ENCODE measurements around the gene CDKL5.
"Not testable (repeated sequence)": the region's sequence is repeated elsewhere in the genome, so short reads cannot be mapped to it uniquely, and the experiment has no call there.

The CDKL5 gene

DNA sequence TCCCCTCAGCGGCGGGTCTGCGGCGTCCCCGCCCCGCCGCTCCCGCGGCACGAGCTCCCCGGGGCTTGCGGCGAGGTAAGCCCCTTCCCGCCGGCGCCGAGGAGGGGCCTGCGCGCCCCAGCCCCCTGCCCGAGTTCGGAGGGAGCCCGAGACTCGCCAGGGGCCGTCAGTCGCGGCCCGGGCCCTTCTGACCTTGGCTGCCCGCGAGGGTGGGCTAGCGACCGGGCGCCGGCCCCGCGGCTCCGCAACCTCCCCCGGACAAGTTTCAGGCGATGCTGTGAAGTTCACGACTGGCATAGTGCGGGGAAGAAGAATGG lies 554 bp downstream of the CDKL5 start:
- H3K79me2 ChIP-seq (ENCODE audit: insufficient read depth, low read length), result no peaks in the 10 kb centered on the region
- H3K9me3 ChIP-seq (ENCODE audit: insufficient read depth, low read length, severe bottlenecking), result no peaks in the 10 kb centered on the region
- TF ChIP-seq, protein P1, sequence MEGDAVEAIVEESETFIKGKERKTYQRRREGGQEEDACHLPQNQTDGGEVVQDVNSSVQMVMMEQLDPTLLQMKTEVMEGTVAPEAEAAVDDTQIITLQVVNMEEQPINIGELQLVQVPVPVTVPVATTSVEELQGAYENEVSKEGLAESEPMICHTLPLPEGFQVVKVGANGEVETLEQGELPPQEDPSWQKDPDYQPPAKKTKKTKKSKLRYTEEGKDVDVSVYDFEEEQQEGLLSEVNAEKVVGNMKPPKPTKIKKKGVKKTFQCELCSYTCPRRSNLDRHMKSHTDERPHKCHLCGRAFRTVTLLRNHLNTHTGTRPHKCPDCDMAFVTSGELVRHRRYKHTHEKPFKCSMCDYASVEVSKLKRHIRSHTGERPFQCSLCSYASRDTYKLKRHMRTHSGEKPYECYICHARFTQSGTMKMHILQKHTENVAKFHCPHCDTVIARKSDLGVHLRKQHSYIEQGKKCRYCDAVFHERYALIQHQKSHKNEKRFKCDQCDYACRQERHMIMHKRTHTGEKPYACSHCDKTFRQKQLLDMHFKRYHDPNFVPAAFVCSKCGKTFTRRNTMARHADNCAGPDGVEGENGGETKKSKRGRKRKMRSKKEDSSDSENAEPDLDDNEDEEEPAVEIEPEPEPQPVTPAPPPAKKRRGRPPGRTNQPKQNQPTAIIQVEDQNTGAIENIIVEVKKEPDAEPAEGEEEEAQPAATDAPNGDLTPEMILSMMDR (IDR thresholded peaks at IDR 0.05; ENCODE audit: borderline replicate concordance, extremely low read depth, low read length, poor library complexity, severe bottlenecking), result no peak
- no peaks in the 10 kb centered on the region for H4K20me1 ChIP-seq (ENCODE audit: insufficient read depth, low read length)
- peak overlapping the region; percentile 63 for H3K9ac ChIP-seq (ENCODE audit: low read depth, low read length)
- no peaks in the 10 kb centered on the region for H3K27me3 ChIP-seq (ENCODE audit: insufficient read depth, low read length, poor library complexity)
- H3K4me3 ChIP-seq (ENCODE audit: low read depth in 1 of 2, low read length in 2 of 2), result peak overlapping the region; percentile 39 to 74; a peak in 3 of 4 replicates
- ATAC-seq (ENCODE audit: insufficient read depth, low read depth) (no peak), DNase-seq (no peak)
- H3K36me3 ChIP-seq (ENCODE audit: insufficient read depth, low read length), result no peaks in the 10 kb centered on the region
- no peak overlapping the region for H3K27ac ChIP-seq (ENCODE audit: low read length)
- H3K4me2 ChIP-seq (ENCODE audit: insufficient read depth, low read length), result peak overlapping the region; percentile 77
- H3K4me1 ChIP-seq (ENCODE audit: insufficient read depth, low read length), result peaks cover 20% of the 10 kb centered on the region
- H2AFZ ChIP-seq (ENCODE audit: low read depth, low read length), result peak overlapping the region; percentile 65

DNA sequence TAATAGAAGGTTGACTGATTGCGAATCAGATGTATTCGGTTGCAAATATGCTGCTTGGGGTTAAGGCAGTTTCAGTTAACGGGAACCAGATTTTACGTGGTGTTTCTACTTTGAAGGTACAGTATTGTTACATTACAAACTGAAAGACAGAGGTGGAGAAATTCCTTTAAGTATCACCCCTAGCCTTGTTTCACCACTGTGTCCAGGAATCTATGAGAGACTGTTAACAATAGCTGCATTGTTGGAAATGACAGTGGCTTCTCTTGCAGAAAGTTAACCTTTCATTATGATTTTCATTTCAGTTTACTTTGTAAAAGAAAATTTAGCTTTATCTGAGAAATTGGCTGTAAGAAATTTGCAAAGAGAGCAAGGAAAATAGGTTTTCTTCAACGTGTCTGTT lies 2.6 kb downstream of the CDKL5 start:
- Histone ChIP-seq H3K27me3 (ENCODE audit: insufficient read depth, low read length, poor library complexity) (no peaks in the 10 kb centered on the region), H3K4me1 (ENCODE audit: insufficient read depth, low read length) (peaks cover 20% of the 10 kb centered on the region), H2AFZ (ENCODE audit: low read depth, low read length) (no peak overlapping the region), H3K79me2 (ENCODE audit: insufficient read depth, low read length) (no peaks in the 10 kb centered on the region), H3K27ac (ENCODE audit: low read length) (no peak overlapping the region), H3K9ac (ENCODE audit: low read depth, low read length) (no peak overlapping the region), H3K9me3 (ENCODE audit: insufficient read depth, low read length, severe bottlenecking) (no peaks in the 10 kb centered on the region), H3K4me3 (ENCODE audit: low read depth in 1 of 2, low read length in 2 of 2) (no peak overlapping the region), H3K36me3 (ENCODE audit: insufficient read depth, low read length) (no peaks in the 10 kb centered on the region), H3K4me2 (ENCODE audit: insufficient read depth, low read length) (no peak overlapping the region), H4K20me1 (ENCODE audit: insufficient read depth, low read length) (no peaks in the 10 kb centered on the region)
- TF ChIP-seq EZH2 (IDR thresholded peaks at IDR 0.05; ENCODE audit: borderline replicate concordance, low read depth, low read length, severe bottlenecking), result no peak
- TF ChIP-seq, protein P1 (IDR thresholded peaks at IDR 0.05; ENCODE audit: borderline replicate concordance, extremely low read depth, low read length, poor library complexity, severe bottlenecking), result no peak
- DNase-seq (no peak), ATAC-seq (ENCODE audit: insufficient read depth, low read depth) (no peak)

DNA sequence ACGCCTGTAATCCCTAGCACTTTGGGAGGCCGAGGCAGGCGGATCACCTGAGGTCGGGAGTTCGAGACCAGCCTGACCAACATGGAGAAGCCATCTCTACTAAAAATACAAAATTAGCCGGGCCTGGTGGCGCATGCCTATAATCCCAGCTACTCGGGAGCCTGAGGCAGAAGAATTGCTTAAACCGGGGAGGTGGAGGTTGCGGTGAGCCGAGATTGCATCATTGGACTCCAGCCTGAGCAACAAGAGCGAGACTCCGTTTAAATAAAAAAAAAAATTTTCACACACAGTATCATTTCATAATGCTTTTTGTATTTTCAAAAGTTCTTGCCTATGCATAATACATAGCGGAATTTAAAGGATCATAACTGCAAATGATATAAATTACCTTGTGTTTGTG lies 7.9 kb downstream of the CDKL5 start:
- H3K9ac ChIP-seq (ENCODE audit: low read depth, low read length); H3K4me1 ChIP-seq (ENCODE audit: insufficient read depth, low read length); H3K79me2 ChIP-seq (ENCODE audit: insufficient read depth, low read length); H3K9me3 ChIP-seq (ENCODE audit: insufficient read depth, low read length, severe bottlenecking); H3K4me2 ChIP-seq (ENCODE audit: insufficient read depth, low read length); H3K27ac ChIP-seq (ENCODE audit: low read length); H3K36me3 ChIP-seq (ENCODE audit: insufficient read depth, low read length); H3K4me3 ChIP-seq (ENCODE audit: low read depth in 1 of 2, low read length in 2 of 2); DNase-seq; H4K20me1 ChIP-seq (ENCODE audit: insufficient read depth, low read length); H3K27me3 ChIP-seq (ENCODE audit: insufficient read depth, low read length, poor library complexity); ATAC-seq (ENCODE audit: insufficient read depth, low read depth); H2AFZ ChIP-seq (ENCODE audit: low read depth, low read length): not testable (repeated sequence)

DNA sequence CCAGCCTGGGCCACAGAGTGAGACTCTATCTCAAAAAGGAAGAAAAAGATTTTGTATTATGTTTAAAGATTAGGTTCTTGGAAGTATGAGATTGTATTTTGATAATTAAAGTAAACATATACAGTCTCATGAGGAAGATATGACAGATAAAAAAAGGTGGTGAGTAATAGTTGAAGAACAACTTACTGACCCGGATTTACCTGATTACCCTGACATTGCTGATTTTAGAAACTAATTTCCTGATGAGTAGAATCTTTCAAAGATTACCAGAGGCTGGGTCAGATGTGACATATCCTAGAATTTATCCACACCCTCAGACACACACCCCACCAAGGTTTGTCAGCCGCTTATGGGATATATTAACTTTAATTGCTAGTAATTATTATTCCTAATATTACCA lies 9.5 kb downstream of the CDKL5 start:
- H2AFZ ChIP-seq (ENCODE audit: low read depth, low read length), result no peak overlapping the region
- H3K27ac ChIP-seq (ENCODE audit: low read length), result no peak overlapping the region
- no peak overlapping the region for H3K4me3 ChIP-seq (ENCODE audit: low read depth in 1 of 2, low read length in 2 of 2)
- no peaks in the 10 kb centered on the region for H3K79me2 ChIP-seq (ENCODE audit: insufficient read depth, low read length)
- H4K20me1 ChIP-seq (ENCODE audit: insufficient read depth, low read length), result no peaks in the 10 kb centered on the region
- no peak overlapping the region for H3K4me2 ChIP-seq (ENCODE audit: insufficient read depth, low read length)
- TF ChIP-seq, protein P1 (IDR thresholded peaks at IDR 0.05; ENCODE audit: borderline replicate concordance, extremely low read depth, low read length, poor library complexity, severe bottlenecking), result no peak
- no peak for TF ChIP-seq EZH2 (IDR thresholded peaks at IDR 0.05; ENCODE audit: borderline replicate concordance, low read depth, low read length, severe bottlenecking)
- no peaks in the 10 kb centered on the region for H3K4me1 ChIP-seq (ENCODE audit: insufficient read depth, low read length)
- no peak overlapping the region for H3K9ac ChIP-seq (ENCODE audit: low read depth, low read length)
- no peak for DNase-seq
- H3K36me3 ChIP-seq (ENCODE audit: insufficient read depth, low read length), result no peaks in the 10 kb centered on the region
- no peak for ATAC-seq (ENCODE audit: insufficient read depth, low read depth)
- H3K27me3 ChIP-seq (ENCODE audit: insufficient read depth, low read length, poor library complexity), result no peaks in the 10 kb centered on the region
- no peaks in the 10 kb centered on the region for H3K9me3 ChIP-seq (ENCODE audit: insufficient read depth, low read length, severe bottlenecking)
